ENCODE measurements around the gene ACOT8.

DNA sequence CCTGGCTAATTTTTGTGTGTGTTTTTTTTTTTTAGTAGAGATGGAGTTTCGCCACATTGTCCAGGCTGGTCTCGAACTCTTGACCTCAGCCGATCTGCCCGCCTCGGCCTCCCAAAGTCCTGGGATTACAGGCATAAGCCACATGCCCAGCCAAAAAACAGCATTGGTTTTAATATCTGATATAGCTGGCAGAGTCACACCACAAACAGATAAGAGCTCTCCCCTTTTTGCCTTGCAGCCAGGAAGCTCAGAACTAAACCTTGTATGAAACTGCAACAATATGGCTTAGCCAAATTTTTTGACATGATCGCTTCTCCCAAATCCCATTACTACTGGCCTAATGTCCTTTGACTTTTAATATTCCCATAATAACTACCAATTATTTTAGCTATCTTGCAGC is 4.9 kb downstream of the ACOT8 start:
- TF ChIP-seq POLR2A (IDR thresholded peaks at IDR 0.05; ENCODE audit: extremely low read depth, insufficient read length) (no peak), CTCF (IDR thresholded peaks at IDR 0.05; ENCODE audit: low read depth, low read length) (no peak), MYC (IDR thresholded peaks at IDR 0.05; ENCODE audit: low read depth, low read length) (no peak), MAX (IDR thresholded peaks at IDR 0.05; ENCODE audit: low read depth, low read length) (no peak)
